GM21528 (cell line): Measurements from ENCODE around the gene CSTF3.
"Not testable (repeated sequence)": the region's sequence is repeated elsewhere in the genome, so short reads cannot be mapped to it uniquely, and the experiment has no call there.

ENCODE experiments used
- ATAC-seq: cut with Tn5 transposase; IDR thresholded peaks from one replicate; pipeline ENCODE4 v1.9.1; 2021; ENCODE audit warnings: mild to moderate bottlenecking, moderate library complexity; ENCODE audit not compliant: unreplicated experiment, low FRiP score

CSTF3 gene

GRCh38 chr11:33161120-33162005, at the start of gene CSTF3:
CSTF3 (minus strand) TSS chr11:33161480; CDS start chr11:33161325, 155 bp downstream.
- ATAC-seq = peak; percentile 94

DNA sequence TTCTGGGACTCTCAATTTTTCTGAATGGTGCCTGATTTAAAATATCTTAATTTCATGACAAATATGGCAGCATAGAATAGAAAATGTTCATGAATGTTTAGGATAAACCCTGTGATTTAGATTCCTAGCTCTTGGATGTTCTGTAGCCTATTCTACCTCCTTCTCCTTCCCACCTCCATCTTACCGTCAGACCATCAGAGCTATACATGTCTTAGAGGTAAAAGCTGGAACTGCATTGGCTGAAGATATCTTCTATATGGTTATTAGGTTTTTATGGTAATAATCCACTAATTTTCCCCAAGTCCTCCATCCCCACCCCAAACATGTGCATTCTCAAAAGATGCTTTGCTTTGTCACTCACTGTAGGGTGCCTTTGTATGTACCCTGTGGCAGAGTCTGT, 46.9 kb upstream of the CSTF3 start:
- no peak for ATAC-seq

- no peak for ATAC-seq
Measured at GRCh38 chr11:33207408-33207985, 46.2 kb upstream of the CSTF3 start.

GRCh38 chr11:33197915-33198727, 36.8 kb upstream of the CSTF3 start:
- no peak for ATAC-seq

GRCh38 chr11:33195462-33196173, 34.3 kb upstream of the CSTF3 start:
- ATAC-seq = no peak

GRCh38 chr11:33194455-33194854, 33.2 kb upstream of the CSTF3 start:
- no peak for ATAC-seq

DNA sequence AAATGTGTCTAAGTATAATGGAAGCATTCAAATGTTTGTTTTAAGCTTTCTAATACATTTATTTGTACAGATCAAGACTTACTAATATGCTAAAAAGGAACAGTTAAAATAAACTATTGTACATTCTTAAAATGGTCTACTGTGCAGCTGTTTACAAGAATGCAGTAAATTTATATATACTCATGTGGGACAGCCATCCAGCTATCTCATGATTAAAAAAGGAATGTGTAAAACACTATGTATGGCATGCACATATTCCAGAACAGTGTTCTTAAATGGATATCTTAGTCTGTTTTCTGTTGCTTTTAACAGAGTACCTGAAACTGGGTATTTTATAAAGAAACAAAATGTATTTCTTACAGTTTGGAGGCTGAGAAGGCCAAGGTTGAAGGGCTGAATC, 30.2 kb upstream of the CSTF3 start:
- ATAC-seq = no peak

DNA sequence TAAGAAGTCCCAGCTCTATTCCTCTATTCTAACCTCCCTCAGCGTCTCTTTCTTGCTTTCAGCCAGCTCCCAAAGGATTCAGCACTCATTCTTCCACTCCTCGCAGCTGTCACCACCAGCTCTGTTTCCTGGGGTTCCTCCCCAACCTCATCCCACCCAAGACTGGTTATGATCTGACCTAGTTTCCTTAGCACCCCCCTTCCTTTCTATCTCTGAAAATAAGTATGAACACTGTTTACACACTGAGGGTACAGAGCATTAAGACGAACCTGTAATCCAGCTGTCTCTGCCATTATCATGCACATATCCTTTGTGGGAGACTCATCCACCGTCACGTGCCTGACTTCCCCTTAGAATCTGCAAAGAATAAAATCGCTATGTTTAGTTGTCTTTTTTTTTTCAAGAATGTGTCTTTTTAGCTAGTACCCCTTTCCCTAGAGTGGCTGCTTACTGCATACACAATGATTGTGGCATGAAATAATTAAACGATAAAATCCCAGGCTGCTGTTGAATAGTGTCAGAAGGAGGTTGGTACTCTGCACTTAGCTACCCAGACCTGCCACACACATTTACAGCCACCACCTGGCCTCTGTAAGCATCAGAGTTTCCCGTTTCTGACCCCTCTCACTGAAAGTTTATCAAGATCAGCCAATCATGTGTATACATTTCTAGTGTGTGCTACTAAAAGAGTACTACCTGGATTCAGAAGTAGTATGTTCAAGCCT, 26.9 kb upstream of the CSTF3 start:
- no peak for ATAC-seq

GRCh38 chr11:33185756-33186155, 24.5 kb upstream of the CSTF3 start:
- ATAC-seq = no peak

DNA sequence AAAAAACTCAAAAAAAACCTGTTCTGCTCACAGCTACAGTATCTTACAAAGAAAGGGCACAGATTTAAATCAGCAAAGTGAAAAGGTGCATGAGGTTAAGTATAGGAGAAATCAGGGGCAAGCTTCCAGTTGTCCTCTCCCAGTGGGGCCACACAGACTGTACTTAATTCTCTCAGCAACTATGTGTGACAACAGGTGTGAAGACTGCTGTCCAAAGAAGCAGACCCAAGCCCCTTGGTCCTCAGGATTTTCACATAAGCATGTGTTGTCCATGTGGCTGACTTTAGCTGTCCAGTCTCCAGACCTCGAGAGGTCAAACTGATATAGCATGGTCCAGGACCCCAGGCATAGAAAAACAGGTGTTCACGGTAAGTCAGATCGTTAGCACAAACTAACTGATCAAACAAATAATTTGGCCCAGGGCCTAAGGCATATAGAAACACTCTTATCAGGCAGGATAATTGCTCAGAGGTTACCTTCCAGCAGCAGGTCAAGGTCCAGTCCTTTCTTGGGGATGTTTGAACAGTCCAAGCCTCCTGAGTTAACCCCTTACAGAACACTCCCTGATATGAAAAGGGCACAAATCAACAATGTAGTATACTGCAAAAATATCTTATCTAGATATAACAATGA, 21.1 kb upstream of the CSTF3 start:
- no peak for ATAC-seq

GRCh38 chr11:33179348-33179803, 18.1 kb upstream of the CSTF3 start:
- ATAC-seq = no peak

DNA sequence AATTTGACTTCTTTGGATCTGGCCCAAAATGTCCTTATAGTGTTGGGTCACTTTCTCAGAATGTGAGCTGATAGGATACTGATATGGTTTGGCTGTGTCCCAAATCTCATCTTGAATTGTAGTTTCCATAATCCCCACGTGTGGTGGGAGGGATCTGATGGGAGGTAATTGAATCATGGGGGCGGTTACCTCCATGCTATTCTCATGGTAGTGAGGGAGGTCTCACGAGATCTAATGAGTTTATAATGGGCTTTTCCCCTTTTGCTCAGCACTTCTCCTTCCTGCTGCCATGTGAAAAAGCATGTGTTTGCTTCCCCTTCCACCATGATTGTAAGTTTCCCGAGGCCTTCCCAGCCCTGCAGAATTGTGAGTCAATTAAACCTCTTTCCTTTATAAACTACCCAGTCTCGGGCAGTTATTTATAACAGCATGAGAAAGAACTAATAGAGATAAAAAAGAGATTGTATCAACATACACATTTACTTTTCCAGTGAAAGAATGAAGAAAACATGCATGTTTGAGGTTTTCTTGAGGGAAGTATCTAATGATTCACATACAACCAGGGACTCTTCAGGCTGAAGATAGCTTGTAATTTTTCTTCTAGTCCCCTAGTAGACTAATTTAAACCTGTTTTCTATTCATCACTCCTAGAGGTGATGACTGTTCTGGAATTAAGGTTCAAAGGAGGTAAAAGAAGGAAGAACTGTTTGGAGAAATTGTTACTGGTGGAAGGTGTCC, 17.3 kb upstream of the CSTF3 start:
- no peak for ATAC-seq

- no peak for ATAC-seq
Measured at GRCh38 chr11:33177676-33178336, 16.5 kb upstream of the CSTF3 start.

- not testable (repeated sequence) for ATAC-seq
Measured at GRCh38 chr11:33176760-33177159, 15.5 kb upstream of the CSTF3 start.

DNA sequence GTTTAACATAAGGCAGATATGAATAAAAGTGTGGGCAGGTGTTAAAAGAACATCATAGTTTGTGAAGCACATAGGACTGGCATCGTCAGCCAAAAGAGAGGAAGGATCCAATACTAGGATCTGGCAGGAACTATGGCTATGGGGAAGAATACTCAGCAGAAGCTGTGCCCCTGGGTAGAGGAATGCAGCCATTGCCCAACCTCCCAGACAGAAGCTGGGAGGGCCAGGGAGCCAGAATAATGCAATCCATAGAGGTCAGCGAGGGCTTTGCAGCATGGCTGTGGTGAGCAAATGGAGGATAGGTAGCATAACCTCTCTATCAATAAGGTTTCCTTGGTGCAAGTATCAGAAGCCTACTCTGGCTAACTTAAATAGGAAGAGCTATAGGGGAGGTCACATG, 11.7 kb upstream of the CSTF3 start:
- ATAC-seq = no peak

- ATAC-seq = no peak
Measured at GRCh38 chr11:33172345-33172744, 11.1 kb upstream of the CSTF3 start.

GRCh38 chr11:33171251-33171650, 10.0 kb upstream of the CSTF3 start:
- ATAC-seq = no peak

- no peak for ATAC-seq
Measured at GRCh38 chr11:33168709-33169200, 7.5 kb upstream of the CSTF3 start.
